Measurements from ENCODE around the gene AMHR2.

The AMHR2 gene

DNA sequence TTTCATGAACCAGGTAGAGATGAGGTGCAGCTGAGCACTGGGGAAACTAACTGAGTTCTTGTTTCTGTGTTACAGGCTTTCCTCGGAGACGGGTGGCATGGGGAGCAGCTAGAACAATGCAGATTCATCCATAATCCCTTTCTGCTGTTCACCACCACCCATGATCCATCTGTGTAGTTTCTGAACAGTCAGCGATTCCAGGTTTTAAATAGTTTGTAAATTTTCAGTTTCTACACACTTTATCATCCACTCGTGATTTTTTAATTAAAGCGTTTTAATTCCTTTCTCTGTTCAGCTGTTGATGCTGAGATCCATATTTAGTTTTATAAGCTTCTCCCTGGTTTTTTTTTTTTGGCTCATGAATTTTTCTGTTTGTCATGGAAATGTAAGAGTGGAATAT is 55.7 kb downstream of the AMHR2 start:
- no peak for FAIRE-seq
- DNase-seq (ENCODE audit: low spot score), result no peak

DNA sequence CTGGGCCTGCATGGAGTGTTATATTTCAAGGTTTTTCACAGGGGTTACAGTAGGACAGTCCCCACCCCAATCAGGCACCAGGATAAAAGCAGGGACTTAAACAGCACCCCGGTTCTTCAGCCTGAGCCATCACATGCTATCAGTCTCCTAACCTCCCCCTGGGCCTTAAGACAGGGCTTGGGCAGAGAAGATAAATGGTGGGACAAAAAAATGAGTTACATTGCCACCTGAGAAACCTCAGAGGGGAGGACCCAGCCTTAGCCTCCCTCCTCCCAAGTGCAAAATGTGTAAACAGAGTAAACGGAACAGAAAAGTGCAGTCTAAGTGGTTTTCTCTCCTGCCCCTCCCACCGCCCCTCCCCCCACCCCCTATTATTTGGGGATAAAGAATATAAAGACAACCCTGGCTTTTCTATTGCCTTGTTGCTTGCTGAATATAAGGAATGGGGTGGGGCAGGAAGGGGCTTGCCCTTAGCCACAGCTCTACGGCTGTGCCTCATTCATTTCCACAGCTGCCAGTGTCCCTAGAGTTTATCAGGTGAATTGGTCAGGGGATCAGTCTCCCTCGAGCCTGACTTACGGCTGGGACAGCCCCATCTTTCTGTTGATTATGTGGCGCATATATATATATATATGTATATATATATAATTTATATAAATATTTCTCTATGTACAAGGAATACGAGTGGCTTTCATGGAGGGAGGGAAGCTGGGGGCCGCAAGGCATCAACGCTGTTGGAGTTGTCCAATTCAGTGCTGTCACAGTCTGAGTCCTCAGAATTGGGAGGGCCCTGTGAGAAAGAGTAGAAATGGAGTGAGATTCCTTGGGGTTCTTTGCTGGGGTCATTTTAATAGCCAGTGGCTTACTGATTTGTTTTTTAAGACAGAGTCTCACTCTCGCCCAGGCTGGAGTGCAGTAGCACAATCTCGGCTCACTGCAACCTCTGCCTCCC is 57.1 kb downstream of the AMHR2 start:
- no peak for FAIRE-seq
- DNase-seq (ENCODE audit: low spot score), result no peak

Data from urothelium cell line (cell line).